Sigmoid colon (tissue), 3 donors: ENCODE data around the gene AKAP8.

ENCODE experiments used
- POLR2A ChIP-seq, 2 donors: fragments of 450-650 bp; IDR thresholded peaks; one replicate each; pipeline ENCODE4 v1.6.1; 2016; ENCODE audit warnings: antibody characterized with exemption in 2 of 2, mild to moderate bottlenecking in 2 of 2, moderate library complexity in 2 of 2
- TF ChIP-seq, protein P1 (sequence below), 4 experiments: fragments of 450-650 bp in 3 of 4; fragments of 200-600 bp in 1 of 4; IDR thresholded peaks; one replicate each; pipeline ENCODE4 v1.5.1; 2016 to 2019; ENCODE audit warnings: antibody characterized with exemption in 4 of 4, mild to moderate bottlenecking in 3 of 4, moderate library complexity in 2 of 4

- TF ChIP-seq, protein P1, sequence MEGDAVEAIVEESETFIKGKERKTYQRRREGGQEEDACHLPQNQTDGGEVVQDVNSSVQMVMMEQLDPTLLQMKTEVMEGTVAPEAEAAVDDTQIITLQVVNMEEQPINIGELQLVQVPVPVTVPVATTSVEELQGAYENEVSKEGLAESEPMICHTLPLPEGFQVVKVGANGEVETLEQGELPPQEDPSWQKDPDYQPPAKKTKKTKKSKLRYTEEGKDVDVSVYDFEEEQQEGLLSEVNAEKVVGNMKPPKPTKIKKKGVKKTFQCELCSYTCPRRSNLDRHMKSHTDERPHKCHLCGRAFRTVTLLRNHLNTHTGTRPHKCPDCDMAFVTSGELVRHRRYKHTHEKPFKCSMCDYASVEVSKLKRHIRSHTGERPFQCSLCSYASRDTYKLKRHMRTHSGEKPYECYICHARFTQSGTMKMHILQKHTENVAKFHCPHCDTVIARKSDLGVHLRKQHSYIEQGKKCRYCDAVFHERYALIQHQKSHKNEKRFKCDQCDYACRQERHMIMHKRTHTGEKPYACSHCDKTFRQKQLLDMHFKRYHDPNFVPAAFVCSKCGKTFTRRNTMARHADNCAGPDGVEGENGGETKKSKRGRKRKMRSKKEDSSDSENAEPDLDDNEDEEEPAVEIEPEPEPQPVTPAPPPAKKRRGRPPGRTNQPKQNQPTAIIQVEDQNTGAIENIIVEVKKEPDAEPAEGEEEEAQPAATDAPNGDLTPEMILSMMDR (IDR thresholded peaks at IDR 0.05): no peak
- no peak for TF ChIP-seq POLR2A (IDR thresholded peaks at IDR 0.05)
These were observed 38.1 kb upstream of the AKAP8 start for GRCh38 chr19:15417699-15418098.
